CD4-positive, alpha-beta T cell (primary cell): ENCODE data around the gene NR1H2. TPM values are rescaled to one million over a fixed set of nuclear protein-coding genes. Genes with fewer than 3 reads are reported as not detected.

Experiments used
- ATAC-seq: fragments of 200-7000 bp; cut with Tn5 transposase; one replicate; pipeline ENCODE4 v1.10.0; 2022; ENCODE audit warnings: mild to moderate bottlenecking; ENCODE audit not compliant: poor library complexity
- CTCF ChIA-PET: fragments of 350-600 bp; sonication (Branson Sonifier 250); formaldehyde crosslinking; loops from one replicate; lab custom pipeline; 2021; ENCODE audit warnings: antibody characterized with exemption, inconsistent platforms; lab: Charles Lee
- POLR2A ChIA-PET: fragments of 350-600 bp; sonication (Branson Sonifier 250); formaldehyde crosslinking; loops from one replicate; lab custom pipeline; 2021; ENCODE audit warnings: antibody characterized with exemption, inconsistent platforms; lab: Charles Lee
- DNase-seq, 14 experiments: peaks; one replicate each; pipeline ENCODE4 v3.0.0-alpha.2; 2013 to 2020; ENCODE audit warnings: mixed read lengths in 2 of 14
- H3K27ac ChIP-seq, 2 donors: one replicate each; pipeline versions ENCODE4 v1.5.1 to v1.7.0; 2013; ENCODE audit warnings: low read length in 2 of 2, low read depth in 1 of 2, mild to moderate bottlenecking in 1 of 2
- H3K27me3 ChIP-seq, 2 experiments: 1 replicate in 1 of 2; 2 replicates in 1 of 2; pipeline versions ENCODE4 v1.6.1 to v1.7.0; 2013; ENCODE audit warnings: low read length in 2 of 2, control low read depth in 1 of 2, mild to moderate bottlenecking in 1 of 2, moderate library complexity in 1 of 2; ENCODE audit not compliant: insufficient read depth in 2 of 2, control insufficient read depth in 1 of 2
- H3K36me3 ChIP-seq: one replicate; pipeline ENCODE4 v1.6.1; 2013; ENCODE audit warnings: low read length, control low read depth; ENCODE audit not compliant: insufficient read depth
- H3K4me1 ChIP-seq: one replicate; pipeline ENCODE4 v1.6.1; 2013; ENCODE audit warnings: low read length, control low read depth; ENCODE audit not compliant: insufficient read depth
- H3K4me3 ChIP-seq: one replicate; pipeline ENCODE4 v1.5.1; 2013; ENCODE audit warnings: mild to moderate bottlenecking, low read length, moderate library complexity
- H3K9me3 ChIP-seq, 2 experiments: 1 replicate in 1 of 2; 2 replicates in 1 of 2; pipeline versions ENCODE4 v1.6.1 to v1.7.0; 2013; ENCODE audit warnings: low read length in 2 of 2, mild to moderate bottlenecking in 2 of 2, control low read depth in 1 of 2, moderate library complexity in 1 of 2; ENCODE audit not compliant: control insufficient read depth in 1 of 2, insufficient read depth in 1 of 2
- H3K27ac Mint-ChIP-seq: one replicate; pipeline ENCODE4 v1.8.0; 2020; ENCODE audit warnings: mixed read lengths
- H3K27me3 Mint-ChIP-seq: one replicate; pipeline ENCODE4 v1.8.0; 2021; ENCODE audit warnings: mixed read lengths
- H3K36me3 Mint-ChIP-seq: one replicate; pipeline ENCODE4 v1.8.0; 2021; ENCODE audit warnings: low read depth, mixed read lengths
- H3K4me1 Mint-ChIP-seq: one replicate; pipeline ENCODE4 v1.8.0; 2021; ENCODE audit warnings: low read depth, mixed read lengths
- H3K4me3 Mint-ChIP-seq: one replicate; pipeline ENCODE4 v1.8.0; 2020; ENCODE audit warnings: mild to moderate bottlenecking, mixed read lengths
- H3K9me3 Mint-ChIP-seq: one replicate; pipeline ENCODE4 v1.8.0; 2020; ENCODE audit warnings: mixed read lengths
- intact Hi-C, 2 experiments: fragments of 100-400 bp; cut with DNase I in 1 of 2; cut with micrococcal nuclease in 1 of 2; formaldehyde crosslinking; loops; one replicate each; pipeline versions ENCODE4 v1.15.1 to v1.9.0; 2023 to 2025; cut with DNase I, micrococcal nuclease
- total RNA-seq, 174 experiments: library from RNA in 2 of 174; stranded (reverse) in 2 of 174; gene quantifications; one replicate each; pipeline ENCODE4 v1.2.3 and lab custom pipeline; 2021 to 2026
- TF ChIP-seq, protein P1 (sequence below): fragments of 200-600 bp; IDR thresholded peaks from one replicate; pipeline ENCODE4 v1.8.0; 2022; ENCODE audit warnings: antibody characterized with exemption, mild to moderate bottlenecking

NR1H2 gene
- total RNA-seq, 2 experiments from 2014 or later = 261 to 265 TPM

DNA sequence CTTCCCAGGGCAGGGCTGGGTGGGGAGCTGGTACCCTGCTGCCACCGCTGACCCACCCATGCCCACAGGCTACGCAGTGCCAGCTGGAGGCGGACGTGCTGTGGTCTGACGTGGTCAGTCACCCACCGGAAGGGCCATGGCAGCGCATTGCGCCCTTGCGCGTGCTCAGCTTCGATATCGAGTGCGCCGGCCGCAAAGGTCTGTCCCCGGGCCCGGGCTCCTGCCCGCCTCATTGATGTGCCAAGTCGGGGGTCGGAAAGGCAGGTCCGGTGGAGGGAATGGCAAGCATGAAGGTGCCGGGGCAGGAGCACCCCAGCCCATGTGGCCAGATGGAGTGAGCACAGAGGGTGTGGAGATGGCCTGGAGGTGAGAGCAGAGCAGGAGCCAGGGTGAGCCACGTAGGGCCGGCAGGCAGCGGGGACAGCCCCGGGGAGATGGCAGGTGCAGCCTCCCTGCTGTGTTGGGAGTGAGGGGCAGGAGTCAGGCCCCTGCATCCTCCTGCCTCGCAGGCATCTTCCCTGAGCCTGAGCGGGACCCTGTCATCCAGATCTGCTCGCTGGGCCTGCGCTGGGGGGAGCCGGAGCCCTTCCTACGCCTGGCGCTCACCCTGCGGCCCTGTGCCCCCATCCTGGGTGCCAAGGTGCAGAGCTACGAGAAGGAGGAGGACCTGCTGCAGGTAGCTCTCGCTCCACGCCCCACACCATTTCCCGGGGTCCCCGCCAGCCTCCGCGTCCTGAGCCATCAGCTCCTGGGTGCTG is 26.5 kb downstream of the NR1H2 start:
- TF ChIP-seq, protein P1, sequence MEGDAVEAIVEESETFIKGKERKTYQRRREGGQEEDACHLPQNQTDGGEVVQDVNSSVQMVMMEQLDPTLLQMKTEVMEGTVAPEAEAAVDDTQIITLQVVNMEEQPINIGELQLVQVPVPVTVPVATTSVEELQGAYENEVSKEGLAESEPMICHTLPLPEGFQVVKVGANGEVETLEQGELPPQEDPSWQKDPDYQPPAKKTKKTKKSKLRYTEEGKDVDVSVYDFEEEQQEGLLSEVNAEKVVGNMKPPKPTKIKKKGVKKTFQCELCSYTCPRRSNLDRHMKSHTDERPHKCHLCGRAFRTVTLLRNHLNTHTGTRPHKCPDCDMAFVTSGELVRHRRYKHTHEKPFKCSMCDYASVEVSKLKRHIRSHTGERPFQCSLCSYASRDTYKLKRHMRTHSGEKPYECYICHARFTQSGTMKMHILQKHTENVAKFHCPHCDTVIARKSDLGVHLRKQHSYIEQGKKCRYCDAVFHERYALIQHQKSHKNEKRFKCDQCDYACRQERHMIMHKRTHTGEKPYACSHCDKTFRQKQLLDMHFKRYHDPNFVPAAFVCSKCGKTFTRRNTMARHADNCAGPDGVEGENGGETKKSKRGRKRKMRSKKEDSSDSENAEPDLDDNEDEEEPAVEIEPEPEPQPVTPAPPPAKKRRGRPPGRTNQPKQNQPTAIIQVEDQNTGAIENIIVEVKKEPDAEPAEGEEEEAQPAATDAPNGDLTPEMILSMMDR = no peak
- Histone ChIP-seq H3K4me3 (no peak overlapping the region), H3K27ac (no peak overlapping the region), H3K27me3 (no peaks in the 10 kb centered on the region), H3K36me3 (peaks cover 26% of the 10 kb centered on the region), H3K4me1 (no peaks in the 10 kb centered on the region), H3K9me3 (no peaks in the 10 kb centered on the region)
- Mint-ChIP-seq H3K27me3 (no peaks in the 10 kb centered on the region), H3K4me1 (no peaks in the 10 kb centered on the region), H3K27ac (no peak overlapping the region), H3K9me3 (no peaks in the 10 kb centered on the region), H3K36me3 (peaks cover 40% of the 10 kb centered on the region), H3K4me3 (no peak overlapping the region)
- CTCF ChIA-PET = interaction anchor here (1.1 kb wide), 1 partner anchor 34 kb away, joined by 3 read pairs; no protein-coding TSS in a partner anchor
- ATAC-seq (no peak), DNase-seq (no peak)
- intact Hi-C loops = no loop called here
- POLR2A ChIA-PET = interaction anchor here (1.6 kb wide), 1 partner anchor 18 kb away, joined by 5 read pairs; no protein-coding TSS in a partner anchor

GRCh38 chr19:50406156-50406820 is 30.0 kb downstream of the NR1H2 start:
- CTCF ChIA-PET = no interaction called here
- no peak overlapping the region for H3K4me3 ChIP-seq
- Mint-ChIP-seq H3K9me3 (no peaks in the 10 kb centered on the region), H3K27me3 (no peaks in the 10 kb centered on the region), H3K4me1 (no peaks in the 10 kb centered on the region), H3K4me3 (no peak overlapping the region), H3K36me3 (peaks cover 45% of the 10 kb centered on the region), H3K27ac (no peak overlapping the region)
- peaks cover 38% of the 10 kb centered on the region for H3K36me3 ChIP-seq
- no peak overlapping the region for H3K27ac ChIP-seq
- no peak for ATAC-seq
- no peaks in the 10 kb centered on the region for H3K4me1 ChIP-seq
- H3K9me3 ChIP-seq = no peaks in the 10 kb centered on the region
- intact Hi-C loops = no loop called here
- TF ChIP-seq, protein P1 = no peak
- H3K27me3 ChIP-seq = no peaks in the 10 kb centered on the region
- POLR2A ChIA-PET = interaction anchor here (0.6 kb wide), 1 partner anchor 49 kb away, joined by 3 read pairs; no protein-coding TSS in a partner anchor
- no peak for DNase-seq

GRCh38 chr19:50406829-50407228 is 30.6 kb downstream of the NR1H2 start:
- no peaks in the 10 kb centered on the region for H3K4me1 Mint-ChIP-seq
- DNase-seq (no peak), ATAC-seq (no peak)
- TF ChIP-seq, protein P1 = no peak
- H3K27ac Mint-ChIP-seq = no peak overlapping the region
- H3K27me3 Mint-ChIP-seq = no peaks in the 10 kb centered on the region
- H3K36me3 Mint-ChIP-seq = peaks cover 45% of the 10 kb centered on the region
- POLR2A ChIA-PET = interaction anchor here (0.6 kb wide), 1 partner anchor 50 kb away, joined by 3 read pairs; no protein-coding TSS in a partner anchor
- no peak overlapping the region for H3K4me3 ChIP-seq
- H3K27me3 ChIP-seq = no peaks in the 10 kb centered on the region
- H3K4me3 Mint-ChIP-seq = no peak overlapping the region
- H3K9me3 Mint-ChIP-seq = no peaks in the 10 kb centered on the region
- peaks cover 37% of the 10 kb centered on the region for H3K36me3 ChIP-seq
- H3K27ac ChIP-seq = no peak overlapping the region
- H3K9me3 ChIP-seq = no peaks in the 10 kb centered on the region
- intact Hi-C loops = no loop called here
- CTCF ChIA-PET = interaction anchor here (0.7 kb wide), 1 partner anchor 50 kb away, joined by 3 read pairs; no protein-coding TSS in a partner anchor
- H3K4me1 ChIP-seq = no peaks in the 10 kb centered on the region
